DMS53 treated with DMSO at 0.1 percent for 48 hours (cell line): ENCODE data around the gene TP53BP2.
"Not testable (repeated sequence)": the region's sequence is repeated elsewhere in the genome, so short reads cannot be mapped to it uniquely, and the experiment has no call there.

Experiments used
- DNase-seq: peaks from one replicate; lab custom pipeline; 2025; ENCODE audit not compliant: unreplicated experiment; lab: John Stamatoyannopoulos, UW

TP53BP2 gene, protein sequence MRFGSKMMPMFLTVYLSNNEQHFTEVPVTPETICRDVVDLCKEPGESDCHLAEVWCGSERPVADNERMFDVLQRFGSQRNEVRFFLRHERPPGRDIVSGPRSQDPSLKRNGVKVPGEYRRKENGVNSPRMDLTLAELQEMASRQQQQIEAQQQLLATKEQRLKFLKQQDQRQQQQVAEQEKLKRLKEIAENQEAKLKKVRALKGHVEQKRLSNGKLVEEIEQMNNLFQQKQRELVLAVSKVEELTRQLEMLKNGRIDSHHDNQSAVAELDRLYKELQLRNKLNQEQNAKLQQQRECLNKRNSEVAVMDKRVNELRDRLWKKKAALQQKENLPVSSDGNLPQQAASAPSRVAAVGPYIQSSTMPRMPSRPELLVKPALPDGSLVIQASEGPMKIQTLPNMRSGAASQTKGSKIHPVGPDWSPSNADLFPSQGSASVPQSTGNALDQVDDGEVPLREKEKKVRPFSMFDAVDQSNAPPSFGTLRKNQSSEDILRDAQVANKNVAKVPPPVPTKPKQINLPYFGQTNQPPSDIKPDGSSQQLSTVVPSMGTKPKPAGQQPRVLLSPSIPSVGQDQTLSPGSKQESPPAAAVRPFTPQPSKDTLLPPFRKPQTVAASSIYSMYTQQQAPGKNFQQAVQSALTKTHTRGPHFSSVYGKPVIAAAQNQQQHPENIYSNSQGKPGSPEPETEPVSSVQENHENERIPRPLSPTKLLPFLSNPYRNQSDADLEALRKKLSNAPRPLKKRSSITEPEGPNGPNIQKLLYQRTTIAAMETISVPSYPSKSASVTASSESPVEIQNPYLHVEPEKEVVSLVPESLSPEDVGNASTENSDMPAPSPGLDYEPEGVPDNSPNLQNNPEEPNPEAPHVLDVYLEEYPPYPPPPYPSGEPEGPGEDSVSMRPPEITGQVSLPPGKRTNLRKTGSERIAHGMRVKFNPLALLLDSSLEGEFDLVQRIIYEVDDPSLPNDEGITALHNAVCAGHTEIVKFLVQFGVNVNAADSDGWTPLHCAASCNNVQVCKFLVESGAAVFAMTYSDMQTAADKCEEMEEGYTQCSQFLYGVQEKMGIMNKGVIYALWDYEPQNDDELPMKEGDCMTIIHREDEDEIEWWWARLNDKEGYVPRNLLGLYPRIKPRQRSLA

GRCh38 chr1:223845810-223846682 lies at the start of gene TP53BP2:
TSS of gene TP53BP2 (minus strand) at chr1:223845947. CDS start at chr1:223845680, 267 bp downstream.
- peak; percentile 78 for DNase-seq

GRCh38 chr1:223890494-223890893 lies 44.7 kb upstream of the TP53BP2 start:
- DNase-seq = not testable (repeated sequence)

DNA sequence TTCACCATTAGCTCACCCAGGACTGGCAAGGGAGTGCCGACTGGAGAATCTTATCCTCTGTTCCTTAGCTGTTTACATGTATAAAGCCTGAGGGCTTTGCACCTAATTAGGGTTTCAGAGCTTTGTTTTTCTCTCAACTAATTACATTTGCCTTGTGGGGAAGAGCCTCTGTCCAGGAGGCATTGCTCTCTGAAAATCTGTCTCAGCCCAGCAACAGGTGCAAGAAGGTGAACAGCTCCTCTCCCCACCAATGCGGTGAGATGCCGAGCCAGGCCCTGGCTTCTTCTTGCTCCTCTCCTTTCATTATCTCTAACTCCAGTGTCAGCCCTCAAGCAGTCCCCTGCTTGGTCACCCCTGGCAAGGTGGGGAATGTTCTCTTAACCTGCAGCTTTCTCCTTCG lies 43.6 kb upstream of the TP53BP2 start:
- not testable (repeated sequence) for DNase-seq

- DNase-seq = peak; percentile 95
Measured at GRCh38 chr1:223887747-223888418, 42.1 kb upstream of the TP53BP2 start.

GRCh38 chr1:223886516-223886921 lies 40.8 kb upstream of the TP53BP2 start:
- DNase-seq = peak; percentile 73

- DNase-seq = no peak
Measured at GRCh38 chr1:223885614-223886013, 39.9 kb upstream of the TP53BP2 start.

DNA sequence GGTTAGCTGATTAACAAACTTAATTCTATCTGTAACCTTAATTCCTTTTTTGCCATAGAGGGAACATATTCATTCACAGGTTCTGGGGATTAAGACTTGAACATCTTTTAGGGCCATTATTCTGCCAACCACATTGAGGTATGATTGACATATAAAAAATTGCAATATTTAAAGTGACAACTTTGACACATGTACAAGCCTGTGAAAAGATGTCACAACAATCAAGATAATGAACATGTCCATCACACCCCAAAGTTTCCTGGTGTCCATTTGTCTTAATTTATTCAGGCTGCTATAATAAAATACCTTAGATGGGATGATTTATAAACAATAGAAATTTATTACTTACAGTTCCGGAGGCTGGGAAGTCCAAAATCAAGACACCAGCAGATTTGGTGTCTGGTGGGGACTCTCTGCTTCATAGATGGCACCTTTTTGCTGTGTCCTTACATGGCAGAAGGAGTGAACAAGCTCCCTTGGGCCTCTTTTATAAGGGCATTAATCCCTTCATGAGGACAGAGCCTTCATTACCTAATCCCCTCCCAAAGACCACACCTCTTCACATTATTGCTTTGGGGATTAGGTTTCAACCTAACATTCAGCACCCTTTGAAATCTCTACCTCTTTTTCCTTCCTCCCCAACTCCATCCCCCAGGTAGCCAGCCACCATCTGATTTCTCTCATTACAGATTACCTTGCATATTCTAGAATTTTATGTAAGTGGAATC lies 33.0 kb upstream of the TP53BP2 start:
- DNase-seq = no peak

- DNase-seq = no peak
Measured at GRCh38 chr1:223877804-223878203, 32.1 kb upstream of the TP53BP2 start.

- DNase-seq = no peak
Measured at GRCh38 chr1:223876590-223876989, 30.8 kb upstream of the TP53BP2 start.

DNA sequence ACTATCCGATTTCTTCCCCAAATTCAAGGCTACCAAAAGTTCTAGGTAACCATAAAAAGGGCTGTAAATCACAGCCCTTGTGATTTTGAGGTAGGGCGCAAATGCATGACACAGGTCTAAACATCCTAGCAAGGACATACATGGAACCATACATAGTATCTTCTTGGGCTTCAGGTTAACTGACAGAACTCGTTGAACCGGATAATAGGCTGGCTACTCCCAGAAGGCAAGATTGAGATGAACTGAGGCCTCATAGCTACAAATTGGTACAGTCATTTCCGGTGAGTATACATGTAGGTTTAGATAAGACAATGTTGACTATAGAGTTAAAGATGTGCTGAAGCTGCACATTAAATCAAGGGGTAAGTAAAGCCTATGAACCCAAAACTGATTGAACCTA lies 27.3 kb upstream of the TP53BP2 start:
- no peak for DNase-seq

GRCh38 chr1:223872308-223872901 lies 26.7 kb upstream of the TP53BP2 start:
- no peak for DNase-seq

GRCh38 chr1:223870617-223871574 lies 25.1 kb upstream of the TP53BP2 start:
- DNase-seq = no peak

DNA sequence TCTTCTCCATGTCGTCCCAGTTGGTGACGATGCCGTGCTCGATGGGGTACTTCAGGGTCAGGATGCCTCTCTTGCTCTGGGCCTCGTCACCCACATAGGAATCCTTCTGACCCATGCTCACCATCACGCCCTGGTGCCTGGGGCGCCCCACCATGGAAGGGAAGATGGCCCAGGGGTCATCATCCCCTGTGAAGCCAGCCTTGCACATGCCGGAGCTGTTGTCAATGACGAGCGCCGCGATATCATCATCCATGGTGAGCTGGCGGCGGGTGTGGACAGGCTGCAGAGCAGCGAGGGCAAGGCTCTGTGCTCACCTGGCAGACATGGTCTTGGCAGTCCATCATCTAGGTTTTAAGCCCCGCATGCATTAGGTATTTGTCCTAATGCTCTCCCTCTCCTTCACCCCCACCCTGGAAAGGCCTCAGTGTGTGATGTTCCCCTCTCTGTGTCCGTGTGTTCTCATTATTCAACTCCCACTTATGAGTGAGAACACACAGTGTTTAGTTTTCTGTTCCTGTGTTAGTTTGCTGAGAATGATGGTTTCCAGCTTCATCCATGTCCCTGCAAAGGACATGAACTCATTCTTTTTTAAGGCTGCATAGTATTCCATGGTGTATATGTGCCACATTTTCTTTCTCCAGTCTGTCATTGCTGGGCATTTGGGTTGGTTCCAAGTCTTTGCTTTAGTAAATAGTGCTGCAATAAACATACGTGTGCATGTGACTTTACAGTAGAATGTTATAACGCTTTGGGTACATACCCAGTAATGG lies 19.0 kb upstream of the TP53BP2 start:
- not testable (repeated sequence) for DNase-seq

- no peak for DNase-seq
Measured at GRCh38 chr1:223864084-223864483, 18.3 kb upstream of the TP53BP2 start.

- DNase-seq = no peak
Measured at GRCh38 chr1:223861904-223862303, 16.2 kb upstream of the TP53BP2 start.

DNA sequence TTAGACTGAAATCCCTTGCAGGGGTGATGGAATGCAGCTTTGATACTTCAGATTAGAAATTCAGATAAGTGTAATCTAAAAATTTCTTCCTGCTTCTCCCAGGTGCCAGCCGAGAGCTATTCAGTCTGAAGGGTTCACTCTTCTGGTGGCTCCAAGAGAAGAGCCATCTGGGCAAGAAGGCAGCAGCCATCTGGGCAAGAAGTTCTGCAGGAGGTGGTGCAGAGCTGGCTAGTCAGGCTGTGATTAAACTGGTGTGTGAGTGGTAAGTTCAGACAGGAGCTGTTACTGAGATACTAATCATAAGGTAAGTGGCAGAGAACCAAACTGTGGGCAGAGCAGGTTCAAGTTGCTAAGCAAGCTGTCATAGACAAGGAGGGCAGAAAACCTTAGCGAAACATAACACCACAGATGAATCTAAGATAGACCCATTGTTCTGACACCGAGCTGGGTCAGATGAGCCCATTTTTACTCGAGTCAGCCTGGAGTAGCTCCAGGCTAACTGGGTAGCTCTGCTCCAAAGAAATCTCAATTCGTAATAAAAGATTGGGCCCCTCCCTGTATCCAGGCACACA lies 14.4 kb upstream of the TP53BP2 start:
- no peak for DNase-seq

GRCh38 chr1:223859058-223859457 lies 13.3 kb upstream of the TP53BP2 start:
- no peak for DNase-seq
